ENCODE measurements around the gene PPP2R2B. TPM values are rescaled to one million over a fixed set of nuclear protein-coding genes. Genes with fewer than 3 reads are reported as not detected.

The PPP2R2B gene
- total and polyA plus RNA-seq, 7 donors, result 0.03 to 0.71 (median 0.11) TPM; not detected in 1

DNA sequence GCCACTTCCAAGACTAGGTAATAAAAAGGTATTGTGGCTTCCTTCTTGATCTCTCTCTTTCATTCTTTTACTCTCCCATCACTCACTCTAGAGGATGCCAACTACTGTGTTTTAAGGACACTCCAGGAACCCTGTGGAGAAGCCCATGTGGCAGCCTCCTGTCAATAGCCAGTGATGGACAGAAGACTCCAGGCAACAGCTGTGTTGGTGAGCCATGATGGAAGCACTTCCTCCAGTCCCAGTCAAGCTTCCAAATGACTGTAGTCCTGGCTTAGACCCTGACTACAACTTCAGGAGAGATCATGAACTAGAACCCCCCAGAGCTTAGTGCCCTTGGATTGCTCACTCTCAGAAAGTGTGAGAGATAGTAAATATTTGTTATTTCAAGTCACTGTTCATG is 123.9 kb downstream of the PPP2R2B start:
- Histone ChIP-seq H3K27me3 (ENCODE audit: insufficient read depth in 3 of 3, low read length in 2 of 3) (no peaks in the 10 kb centered on the region), H3K4me1 (no peaks in the 10 kb centered on the region), H3K4me3 (no peak overlapping the region), H3K36me3 (ENCODE audit: insufficient read depth in 1 of 2, low read depth in 1 of 2) (no peaks in the 10 kb centered on the region), H3K9me3 (no peaks in the 10 kb centered on the region), H3K27ac (no peak overlapping the region)
- TF ChIP-seq, protein P1, sequence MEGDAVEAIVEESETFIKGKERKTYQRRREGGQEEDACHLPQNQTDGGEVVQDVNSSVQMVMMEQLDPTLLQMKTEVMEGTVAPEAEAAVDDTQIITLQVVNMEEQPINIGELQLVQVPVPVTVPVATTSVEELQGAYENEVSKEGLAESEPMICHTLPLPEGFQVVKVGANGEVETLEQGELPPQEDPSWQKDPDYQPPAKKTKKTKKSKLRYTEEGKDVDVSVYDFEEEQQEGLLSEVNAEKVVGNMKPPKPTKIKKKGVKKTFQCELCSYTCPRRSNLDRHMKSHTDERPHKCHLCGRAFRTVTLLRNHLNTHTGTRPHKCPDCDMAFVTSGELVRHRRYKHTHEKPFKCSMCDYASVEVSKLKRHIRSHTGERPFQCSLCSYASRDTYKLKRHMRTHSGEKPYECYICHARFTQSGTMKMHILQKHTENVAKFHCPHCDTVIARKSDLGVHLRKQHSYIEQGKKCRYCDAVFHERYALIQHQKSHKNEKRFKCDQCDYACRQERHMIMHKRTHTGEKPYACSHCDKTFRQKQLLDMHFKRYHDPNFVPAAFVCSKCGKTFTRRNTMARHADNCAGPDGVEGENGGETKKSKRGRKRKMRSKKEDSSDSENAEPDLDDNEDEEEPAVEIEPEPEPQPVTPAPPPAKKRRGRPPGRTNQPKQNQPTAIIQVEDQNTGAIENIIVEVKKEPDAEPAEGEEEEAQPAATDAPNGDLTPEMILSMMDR (IDR thresholded peaks at IDR 0.05), result no peak
- no peak for DNase-seq
- intact Hi-C loops (cut with DNase I), result no loop called here
- ATAC-seq, result no peak

DNA sequence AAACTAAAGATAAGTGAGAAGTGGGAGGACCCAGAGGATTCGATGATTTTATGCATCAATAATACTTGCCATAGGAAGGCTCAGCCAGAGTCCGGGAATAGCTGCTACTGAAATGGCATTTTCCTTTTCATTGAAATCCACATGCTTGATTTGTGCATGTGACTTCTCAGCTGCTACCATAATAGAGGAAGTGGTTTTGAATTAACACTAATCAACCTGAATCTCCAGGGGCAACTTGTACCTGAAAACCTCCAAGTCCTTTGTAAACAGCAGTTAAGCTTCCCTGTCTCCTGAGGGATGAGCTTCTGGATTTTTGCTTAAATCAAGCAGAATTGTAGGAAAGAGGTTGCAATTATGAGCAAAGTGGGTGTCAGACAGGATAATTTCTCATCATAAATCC is 124.9 kb downstream of the PPP2R2B start:
- TF ChIP-seq, protein P1 (IDR thresholded peaks at IDR 0.05), result no peak
- no peaks in the 10 kb centered on the region for H3K27me3 ChIP-seq (ENCODE audit: insufficient read depth in 3 of 3, low read length in 2 of 3)
- H3K4me1 ChIP-seq, result no peaks in the 10 kb centered on the region
- intact Hi-C loops (cut with DNase I), result no loop called here
- DNase-seq (no peak), ATAC-seq (no peak)
- H3K36me3 ChIP-seq (ENCODE audit: insufficient read depth in 1 of 2, low read depth in 1 of 2), result no peaks in the 10 kb centered on the region
- WGBS, 3 donors, result 73 to 75% (median 74%) methylated on average over 2 of the region's 2 CpGs
- no peak overlapping the region for H3K27ac ChIP-seq
- H3K4me3 ChIP-seq, result no peak overlapping the region
- no peaks in the 10 kb centered on the region for H3K9me3 ChIP-seq

DNA sequence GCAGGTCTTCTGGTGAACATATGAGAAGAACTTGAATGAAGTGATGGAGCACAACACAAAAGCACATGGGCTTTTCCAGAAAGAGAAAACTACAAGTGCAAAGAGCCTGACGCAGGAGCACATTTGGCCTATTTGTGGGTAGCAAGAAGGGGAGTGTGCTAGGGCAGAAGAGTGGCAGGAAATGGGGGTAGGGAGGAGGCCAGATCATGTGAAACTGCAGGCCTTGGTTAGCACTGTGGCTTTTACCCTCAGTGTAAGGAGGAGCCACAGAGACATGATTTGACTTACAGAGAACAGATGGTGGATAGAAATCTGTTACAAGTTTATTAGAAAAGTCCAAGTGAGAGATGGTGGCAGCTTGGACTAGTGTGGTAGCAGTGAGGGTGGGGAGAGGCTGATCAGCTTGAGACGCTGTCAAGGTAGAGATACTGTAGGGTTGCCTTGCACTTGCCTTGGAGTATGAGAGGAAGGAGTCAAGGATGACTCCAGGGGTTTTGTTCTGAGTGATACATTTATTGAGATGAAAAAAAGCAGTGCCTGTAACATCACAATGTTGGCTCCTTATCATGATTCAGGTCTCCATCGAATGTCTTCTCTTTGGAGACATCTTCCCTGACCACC is 126.7 kb downstream of the PPP2R2B start:
- Histone ChIP-seq H3K9me3 (no peaks in the 10 kb centered on the region), H3K36me3 (ENCODE audit: insufficient read depth in 1 of 2, low read depth in 1 of 2) (no peaks in the 10 kb centered on the region), H3K27ac (no peak overlapping the region), H3K27me3 (ENCODE audit: insufficient read depth in 3 of 3, low read length in 2 of 3) (no peaks in the 10 kb centered on the region), H3K4me1 (no peaks in the 10 kb centered on the region), H3K4me3 (no peak overlapping the region)
- no peak for DNase-seq
- no peak for ATAC-seq
- intact Hi-C loops (cut with DNase I), result no loop called here
- WGBS, 3 donors, result 76% methylated on average over 3 of the region's 3 CpGs
- TF ChIP-seq, protein P1 (IDR thresholded peaks at IDR 0.05), result no peak

DNA sequence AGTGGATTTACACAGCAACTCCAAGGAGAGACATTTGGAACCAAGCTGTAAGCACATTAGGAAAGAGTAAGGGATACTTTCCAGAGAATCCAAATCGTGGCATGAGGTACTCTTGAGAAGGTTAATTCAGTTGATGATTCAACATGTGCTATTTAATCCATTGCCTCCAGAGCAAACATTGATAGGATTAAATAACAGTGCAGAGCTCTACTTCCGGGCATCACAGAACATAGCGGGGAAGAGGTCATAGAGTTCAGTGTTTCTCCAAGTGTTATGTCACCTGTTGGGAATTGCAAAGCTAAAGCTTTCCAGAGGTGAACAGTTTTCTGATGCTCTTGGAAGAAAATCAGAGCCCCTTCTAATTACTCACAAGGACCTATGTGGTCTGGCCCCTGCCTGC is 127.5 kb downstream of the PPP2R2B start:
- no peaks in the 10 kb centered on the region for H3K27me3 ChIP-seq (ENCODE audit: insufficient read depth in 3 of 3, low read length in 2 of 3)
- no peak for ATAC-seq
- no peaks in the 10 kb centered on the region for H3K4me1 ChIP-seq
- 42 to 50% (median 47%) methylated on average over 3 of the region's 3 CpGs for WGBS, 3 donors
- H3K4me3 ChIP-seq, result no peak overlapping the region
- H3K9me3 ChIP-seq, result no peaks in the 10 kb centered on the region
- H3K36me3 ChIP-seq (ENCODE audit: insufficient read depth in 1 of 2, low read depth in 1 of 2), result no peaks in the 10 kb centered on the region
- no peak for DNase-seq
- no peak overlapping the region for H3K27ac ChIP-seq
- TF ChIP-seq, protein P1 (IDR thresholded peaks at IDR 0.05), result no peak
- intact Hi-C loops (cut with DNase I), result no loop called here

DNA sequence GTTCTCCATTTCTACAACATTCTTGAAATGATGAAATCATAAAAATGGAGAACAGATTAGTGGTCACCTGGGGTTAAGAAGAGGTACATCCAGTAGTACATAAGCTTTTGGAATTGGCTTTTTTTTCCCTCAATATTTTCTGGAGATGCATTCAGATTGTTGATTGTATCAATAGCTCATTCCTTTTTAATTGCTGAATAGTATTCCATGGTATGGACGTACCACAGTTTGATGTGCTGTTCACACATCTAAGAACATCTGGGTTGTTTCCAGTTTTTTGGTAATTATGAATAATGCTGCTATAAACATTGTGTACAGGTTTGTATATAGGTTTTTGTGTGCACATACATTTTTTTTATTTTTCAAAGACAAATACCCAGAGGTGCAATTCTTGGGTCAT is 130.0 kb downstream of the PPP2R2B start:
- Histone ChIP-seq H3K27ac (no peak overlapping the region), H3K4me1 (no peaks in the 10 kb centered on the region), H3K27me3 (ENCODE audit: insufficient read depth in 3 of 3, low read length in 2 of 3) (no peaks in the 10 kb centered on the region), H3K4me3 (no peak overlapping the region), H3K36me3 (ENCODE audit: insufficient read depth in 1 of 2, low read depth in 1 of 2) (no peaks in the 10 kb centered on the region), H3K9me3 (no peaks in the 10 kb centered on the region)
- WGBS, 3 donors, result 85 to 98% (median 97%) methylated on average over 1 of the region's 1 CpG
- TF ChIP-seq, protein P1 (IDR thresholded peaks at IDR 0.05), result no peak
- DNase-seq (no peak), ATAC-seq (no peak)
- intact Hi-C loops (cut with DNase I), result no loop called here
